Skeletal muscle satellite cell (primary cell): ENCODE results near the gene KIRREL3.

Experiments used
- H3K27me3 ChIP-seq: 2 replicates; pipeline ENCODE4 v1.7.0; 2013; ENCODE audit warnings: low read length; ENCODE audit not compliant: control insufficient read depth, insufficient read depth
- H3K36me3 ChIP-seq: 2 replicates; pipeline ENCODE4 v1.7.0; 2013; ENCODE audit warnings: mild to moderate bottlenecking, control low read depth, low read length; ENCODE audit not compliant: insufficient read depth
- H3K4me1 ChIP-seq: 2 replicates; pipeline ENCODE4 v1.7.0; 2013; ENCODE audit warnings: low read length; ENCODE audit not compliant: control insufficient read depth, insufficient read depth
- H3K4me2 ChIP-seq: 2 replicates; pipeline ENCODE4 v1.7.0; 2013; ENCODE audit warnings: mild to moderate bottlenecking, low read length
- H3K4me3 ChIP-seq: 2 replicates; pipeline ENCODE4 v1.7.0; 2013; ENCODE audit warnings: low read length
- H3K9ac ChIP-seq: 2 replicates; pipeline ENCODE4 v1.7.0; 2013; ENCODE audit warnings: mild to moderate bottlenecking, low read depth, low read length, moderate library complexity
- H3K9me3 ChIP-seq: replicated peaks from 2 replicates; pipeline ENCODE4 v1.7.0; 2013; ENCODE audit warnings: mild to moderate bottlenecking, control low read depth, low read length

KIRREL3 gene

DNA sequence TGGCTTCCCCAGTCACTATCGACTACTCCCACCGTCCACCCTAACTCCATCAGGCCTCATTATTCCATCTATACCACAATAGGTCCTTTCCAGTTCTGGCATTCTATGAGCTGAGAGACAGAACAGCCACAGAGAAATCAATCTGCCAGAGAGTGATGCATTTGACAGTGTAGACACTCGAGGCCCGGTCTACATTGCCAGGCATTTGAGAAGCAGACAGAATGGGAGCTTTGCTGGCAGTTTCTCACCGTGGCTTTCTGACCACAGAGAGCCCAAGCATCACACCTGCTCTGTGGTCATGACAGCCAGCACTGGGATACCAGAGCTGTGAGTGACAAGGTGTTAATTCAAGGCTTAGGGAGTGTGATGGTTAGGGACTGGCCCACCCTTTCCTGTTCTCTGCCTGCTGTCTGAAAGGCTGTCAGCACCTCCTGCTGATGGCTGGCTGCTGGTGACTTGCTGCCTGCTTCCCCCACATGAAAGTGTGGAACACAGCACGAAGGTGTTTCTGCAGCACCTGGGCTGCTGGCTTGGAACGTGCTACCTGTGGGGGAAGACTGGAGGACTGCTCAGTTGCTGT is 137.8 kb downstream of the KIRREL3 start:
- Histone ChIP-seq H3K4me1 (no peaks in the 10 kb centered on the region), H3K9ac (no peak overlapping the region), H3K27me3 (no peaks in the 10 kb centered on the region), H3K4me2 (no peak overlapping the region), H3K4me3 (no peak overlapping the region), H3K9me3 (no peaks in the 10 kb centered on the region), H3K36me3 (no peaks in the 10 kb centered on the region)

GRCh38 chr11:126861796-126862459 is 138.6 kb downstream of the KIRREL3 start:
- Histone ChIP-seq H3K4me1 (no peaks in the 10 kb centered on the region), H3K27me3 (no peaks in the 10 kb centered on the region), H3K9ac (no peak overlapping the region), H3K36me3 (no peaks in the 10 kb centered on the region), H3K4me2 (no peak overlapping the region), H3K9me3 (no peaks in the 10 kb centered on the region), H3K4me3 (no peak overlapping the region)

- Histone ChIP-seq H3K36me3 (no peaks in the 10 kb centered on the region), H3K4me3 (no peak overlapping the region), H3K27me3 (no peaks in the 10 kb centered on the region), H3K4me2 (no peak overlapping the region), H3K9ac (no peak overlapping the region), H3K9me3 (no peaks in the 10 kb centered on the region), H3K4me1 (no peaks in the 10 kb centered on the region)
These were observed 142.4 kb downstream of the KIRREL3 start for GRCh38 chr11:126857860-126858808.

DNA sequence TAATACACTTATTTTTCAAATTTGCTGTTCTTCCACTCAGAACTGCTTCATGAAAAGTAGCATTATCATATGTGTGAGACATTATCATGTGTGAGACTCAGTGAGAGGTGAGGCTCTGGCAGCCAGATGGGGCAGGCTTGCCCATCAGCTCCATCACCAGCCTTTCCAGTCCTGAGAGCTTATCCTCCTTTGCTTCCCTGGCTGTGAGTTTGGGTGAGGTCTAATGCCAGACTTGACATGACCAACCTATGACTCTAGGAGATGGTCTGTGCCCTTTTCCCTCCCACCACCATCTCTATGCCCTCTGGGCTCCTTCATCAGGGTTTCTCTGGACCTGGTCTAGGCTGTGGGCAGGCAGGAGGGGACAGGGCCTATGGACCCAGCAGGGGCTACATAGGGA is 145.0 kb downstream of the KIRREL3 start:
- H3K4me3 ChIP-seq = no peak overlapping the region
- H3K36me3 ChIP-seq = no peaks in the 10 kb centered on the region
- H3K4me2 ChIP-seq = no peak overlapping the region
- H3K27me3 ChIP-seq = no peaks in the 10 kb centered on the region
- H3K4me1 ChIP-seq = no peaks in the 10 kb centered on the region
- H3K9me3 ChIP-seq = no peaks in the 10 kb centered on the region
- H3K9ac ChIP-seq = no peak overlapping the region

GRCh38 chr11:126853732-126854131 is 146.8 kb downstream of the KIRREL3 start:
- no peak overlapping the region for H3K9ac ChIP-seq
- no peak overlapping the region for H3K4me3 ChIP-seq

GRCh38 chr11:126844789-126845188 is 155.8 kb downstream of the KIRREL3 start:
- no peak overlapping the region for H3K9ac ChIP-seq
- no peak overlapping the region for H3K4me3 ChIP-seq
- no peaks in the 10 kb centered on the region for H3K9me3 ChIP-seq
- H3K4me2 ChIP-seq = no peak overlapping the region
- H3K36me3 ChIP-seq = no peaks in the 10 kb centered on the region
- H3K4me1 ChIP-seq = no peaks in the 10 kb centered on the region
- no peaks in the 10 kb centered on the region for H3K27me3 ChIP-seq

More at GRCh38 chr11:126853732-126854131, 146.8 kb downstream of the KIRREL3 start:
- Histone ChIP-seq H3K9me3 (no peaks in the 10 kb centered on the region), H3K27me3 (no peaks in the 10 kb centered on the region), H3K36me3 (no peaks in the 10 kb centered on the region), H3K4me1 (no peaks in the 10 kb centered on the region), H3K4me2 (no peak overlapping the region)

- Histone ChIP-seq H3K9me3 (no peaks in the 10 kb centered on the region), H3K9ac (no peak overlapping the region), H3K4me3 (no peak overlapping the region), H3K36me3 (no peaks in the 10 kb centered on the region), H3K4me1 (no peaks in the 10 kb centered on the region), H3K4me2 (no peak overlapping the region), H3K27me3 (no peaks in the 10 kb centered on the region)
These were observed 157.5 kb downstream of the KIRREL3 start for GRCh38 chr11:126843096-126843495.

GRCh38 chr11:126841999-126842398 is 158.6 kb downstream of the KIRREL3 start:
- Histone ChIP-seq H3K4me3 (no peak overlapping the region), H3K9me3 (no peaks in the 10 kb centered on the region), H3K27me3 (no peaks in the 10 kb centered on the region), H3K9ac (no peak overlapping the region), H3K4me2 (no peak overlapping the region), H3K36me3 (no peaks in the 10 kb centered on the region), H3K4me1 (no peaks in the 10 kb centered on the region)

GRCh38 chr11:126840975-126841374 is 159.6 kb downstream of the KIRREL3 start:
- H3K4me1 ChIP-seq = no peaks in the 10 kb centered on the region
- no peaks in the 10 kb centered on the region for H3K36me3 ChIP-seq
- H3K9ac ChIP-seq = no peak overlapping the region
- H3K9me3 ChIP-seq = no peaks in the 10 kb centered on the region
- no peak overlapping the region for H3K4me3 ChIP-seq
- no peak overlapping the region for H3K4me2 ChIP-seq
- H3K27me3 ChIP-seq = no peaks in the 10 kb centered on the region

GRCh38 chr11:126840201-126840886 is 160.2 kb downstream of the KIRREL3 start:
- Histone ChIP-seq H3K4me1 (no peaks in the 10 kb centered on the region), H3K4me3 (no peak overlapping the region)

GRCh38 chr11:126839496-126839895 is 161.1 kb downstream of the KIRREL3 start:
- Histone ChIP-seq H3K36me3 (no peaks in the 10 kb centered on the region), H3K4me1 (peaks cover 6% of the 10 kb centered on the region), H3K9me3 (no peaks in the 10 kb centered on the region), H3K9ac (no peak overlapping the region), H3K27me3 (no peaks in the 10 kb centered on the region), H3K4me3 (no peak overlapping the region), H3K4me2 (no peak overlapping the region)

More at GRCh38 chr11:126840201-126840886, 160.2 kb downstream of the KIRREL3 start:
- Histone ChIP-seq H3K4me2 (no peak overlapping the region), H3K9ac (no peak overlapping the region), H3K27me3 (no peaks in the 10 kb centered on the region), H3K36me3 (no peaks in the 10 kb centered on the region), H3K9me3 (no peaks in the 10 kb centered on the region)
